MM.1S (cell line): ENCODE results near the gene PHAF1.
A peak's percentile ranks its signal among the peaks of the same experiment; 100 is the strongest.

Experiments used
- DNase-seq: peaks from one replicate; pipeline ENCODE4 v3.0.0-alpha.2; 2015
- H2AFZ ChIP-seq: fragments of 300-600 bp; sonication (generic); 2 replicates; pipeline ENCODE4 v1.6.0; 2016; ENCODE audit warnings: antibody characterized with exemption, low read length
- H3F3A ChIP-seq: fragments of 300-600 bp; sonication (generic); 2 replicates; pipeline ENCODE4 v1.6.1; 2016; ENCODE audit warnings: mild to moderate bottlenecking, antibody characterized with exemption, low read length, moderate library complexity, mixed read lengths; ENCODE audit not compliant: insufficient read depth
- H3K27ac ChIP-seq: fragments of 300-600 bp; sonication (generic); 2 replicates; pipeline ENCODE4 v1.5.1; 2016; ENCODE audit warnings: mild to moderate bottlenecking, low read length
- H3K27me3 ChIP-seq: fragments of 300-600 bp; sonication (generic); replicated peaks from 2 replicates; pipeline ENCODE4 v1.6.0; 2016; ENCODE audit warnings: low read length; ENCODE audit not compliant: insufficient read depth
- H3K36me3 ChIP-seq: fragments of 300-600 bp; sonication (generic); replicated peaks from 2 replicates; pipeline ENCODE4 v1.6.1; 2016; ENCODE audit warnings: mild to moderate bottlenecking, low read length, mixed read lengths; ENCODE audit not compliant: insufficient read depth
- H3K4me1 ChIP-seq: fragments of 300-600 bp; sonication (generic); 2 replicates; pipeline ENCODE4 v1.6.1; 2016; ENCODE audit warnings: low read length, mixed read lengths
- H3K4me2 ChIP-seq: fragments of 300-600 bp; sonication (generic); 2 replicates; pipeline ENCODE4 v1.6.0; 2016; ENCODE audit warnings: low read depth, low read length
- H3K4me3 ChIP-seq: fragments of 300-600 bp; sonication (generic); 2 replicates; pipeline ENCODE4 v1.5.1; 2016; ENCODE audit warnings: low read length, mixed read lengths
- H3K79me2 ChIP-seq: fragments of 300-600 bp; sonication (generic); 2 replicates; pipeline ENCODE4 v1.6.1; 2016; ENCODE audit warnings: mixed run types, low read length, mixed read lengths
- H3K9ac ChIP-seq: fragments of 300-600 bp; sonication (generic); 2 replicates; pipeline ENCODE4 v1.6.1; 2016; ENCODE audit warnings: low read length, mixed read lengths
- H3K9me2 ChIP-seq: fragments of 300-600 bp; sonication (generic); replicated peaks from 2 replicates; pipeline ENCODE4 v1.6.1; 2016; ENCODE audit warnings: mild to moderate bottlenecking, low read length, mixed read lengths; ENCODE audit not compliant: insufficient read depth
- H3K9me3 ChIP-seq: fragments of 300-600 bp; sonication (generic); replicated peaks from 2 replicates; pipeline ENCODE4 v1.6.1; 2016; ENCODE audit warnings: mild to moderate bottlenecking, low read length, mixed read lengths; ENCODE audit not compliant: insufficient read depth
- H4K20me1 ChIP-seq: fragments of 300-600 bp; sonication (generic); 2 replicates; pipeline ENCODE4 v1.6.1; 2016; ENCODE audit warnings: mild to moderate bottlenecking, low read length, moderate library complexity, mixed read lengths; ENCODE audit not compliant: insufficient read depth
- CTCF ChIP-seq: fragments of 300-600 bp; sonication (generic); IDR thresholded peaks from 2 replicates; pipeline ENCODE4 v1.5.1; 2016; ENCODE audit warnings: antibody characterized with exemption, low read length, mixed read lengths
- EZH2 ChIP-seq: fragments of 300-600 bp; sonication (generic); optimal IDR thresholded peaks from 2 replicates; pipeline ENCODE3; 2017; ENCODE audit warnings: low read depth, mild to moderate bottlenecking, antibody characterized with exemption, low read length, mixed read lengths
- EZH2phosphoT487 ChIP-seq: fragments of 300-600 bp; sonication (generic); IDR thresholded peaks from 2 replicates; pipeline ENCODE4 v1.6.1; 2018; ENCODE audit warnings: antibody characterized with exemption, low read length

The PHAF1 gene

GRCh38 chr16:67162506-67163163 lies 52.9 kb downstream of the PHAF1 start:
- H3K9ac ChIP-seq = no peak overlapping the region
- H3K27ac ChIP-seq = no peak overlapping the region
- no peaks in the 10 kb centered on the region for H3K9me2 ChIP-seq
- H3K79me2 ChIP-seq = peaks cover 10% of the 10 kb centered on the region
- TF ChIP-seq CTCF (no peak), EZH2 (no peak)
- H2AFZ ChIP-seq = no peak overlapping the region
- no peaks in the 10 kb centered on the region for H3K27me3 ChIP-seq
- H3K9me3 ChIP-seq = no peaks in the 10 kb centered on the region
- no peak for DNase-seq
- H4K20me1 ChIP-seq = no peaks in the 10 kb centered on the region
- no peaks in the 10 kb centered on the region for H3K36me3 ChIP-seq
- H3K4me1 ChIP-seq = peaks cover 31% of the 10 kb centered on the region
- H3K4me3 ChIP-seq = no peak overlapping the region
- peaks cover 22% of the 10 kb centered on the region for H3F3A ChIP-seq
- H3K4me2 ChIP-seq = no peak overlapping the region

- Histone ChIP-seq H3K4me2 (peak overlapping the region; percentile 91), H4K20me1 (no peaks in the 10 kb centered on the region), H3K9me3 (no peaks in the 10 kb centered on the region), H3K4me1 (peaks cover 24% of the 10 kb centered on the region), H3K79me2 (peaks cover 7% of the 10 kb centered on the region), H3K9ac (no peak overlapping the region; the same call in 1 of the 2 replicates), H3K27ac (no peak overlapping the region), H3K9me2 (no peaks in the 10 kb centered on the region), H3K4me3 (peak overlapping the region; percentile 49), H3K27me3 (no peaks in the 10 kb centered on the region), H3F3A (peaks cover 15% of the 10 kb centered on the region), H2AFZ (no peak overlapping the region), H3K36me3 (no peaks in the 10 kb centered on the region)
- DNase-seq = no peak
- TF ChIP-seq EZH2phosphoT487 (no peak), EZH2 (no peak), CTCF (no peak)
Measured at GRCh38 chr16:67163164-67163998, 53.6 kb downstream of the PHAF1 start.

GRCh38 chr16:67163999-67164558 lies 54.3 kb downstream of the PHAF1 start:
- no peak overlapping the region for H3K27ac ChIP-seq
- H3K4me3 ChIP-seq = peak overlapping the region; percentile 49
- H3K9me2 ChIP-seq = no peaks in the 10 kb centered on the region
- H3K79me2 ChIP-seq = peaks cover 3% of the 10 kb centered on the region; the same call in 1 of the 2 replicates
- peak overlapping the region; percentile 91 for H3K4me2 ChIP-seq
- H3K36me3 ChIP-seq = no peaks in the 10 kb centered on the region
- H2AFZ ChIP-seq = 0 out of 2 replicates have a peak overlapping the region, but pooled peaks have one; percentile 53
- no peaks in the 10 kb centered on the region for H4K20me1 ChIP-seq
- peak overlapping the region; percentile 20; the same call in 1 of the 2 replicates for H3K9ac ChIP-seq
- DNase-seq = no peak
- TF ChIP-seq EZH2phosphoT487 = no peak
- TF ChIP-seq CTCF = no peak
- TF ChIP-seq EZH2 = no peak
- no peaks in the 10 kb centered on the region for H3K27me3 ChIP-seq
- H3K9me3 ChIP-seq = no peaks in the 10 kb centered on the region
- H3F3A ChIP-seq = peaks cover 8% of the 10 kb centered on the region
- peaks cover 21% of the 10 kb centered on the region for H3K4me1 ChIP-seq
